NCI-H748 (cell line): Measurements from ENCODE around the gene CX3CL1.
A peak's percentile ranks its signal among the peaks of the same experiment; 100 is the strongest.
"Not testable (repeated sequence)": the region's sequence is repeated elsewhere in the genome, so short reads cannot be mapped to it uniquely, and the experiment has no call there.

Source experiments
- DNase-seq: peaks from one replicate; lab custom pipeline; 2025; ENCODE audit not compliant: unreplicated experiment; lab: John Stamatoyannopoulos, UW

Gene CX3CL1

GRCh38 chr16:57372372-57373116 lies at the start of gene CX3CL1:
TSS of gene CX3CL1 (plus strand) at chr16:57372490. CDS start at chr16:57372569, 79 bp downstream.
- DNase-seq: no peak

- no peak for DNase-seq
Measured at GRCh38 chr16:57324749-57325148, 47.5 kb upstream of the CX3CL1 start.

- no peak for DNase-seq
Measured at GRCh38 chr16:57325458-57325857, 46.8 kb upstream of the CX3CL1 start.

DNA sequence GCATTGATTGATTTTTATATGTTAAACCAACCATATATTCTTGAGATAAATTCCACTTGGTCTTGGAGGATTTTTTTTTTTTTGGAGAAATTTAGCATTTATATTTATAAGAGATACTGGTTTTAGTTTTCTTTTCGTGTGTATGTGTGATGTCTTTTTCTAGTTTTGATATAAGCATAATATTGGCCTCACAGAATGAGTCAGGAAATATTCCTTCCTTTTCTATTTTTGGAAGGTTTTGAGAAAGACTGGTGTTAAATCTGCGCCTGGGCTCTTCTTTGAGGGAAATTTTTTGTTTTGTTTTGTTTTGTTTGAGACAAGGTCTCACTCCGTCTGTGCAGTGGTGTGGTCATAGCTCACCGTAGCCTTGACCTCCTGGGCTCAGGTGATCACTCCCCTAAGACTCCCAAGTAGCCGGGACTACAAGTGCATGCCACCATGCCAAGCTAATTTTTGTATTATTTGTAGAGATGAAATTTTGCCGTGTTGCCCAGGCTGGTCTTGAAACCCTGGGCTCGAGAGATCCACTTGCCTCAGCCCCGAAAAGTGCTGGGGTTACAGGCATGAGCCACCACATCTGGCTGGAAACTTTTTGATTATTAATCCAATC lies 42.5 kb upstream of the CX3CL1 start:
- no peak for DNase-seq

GRCh38 chr16:57331355-57331754 lies 40.9 kb upstream of the CX3CL1 start:
- DNase-seq: no peak

DNA sequence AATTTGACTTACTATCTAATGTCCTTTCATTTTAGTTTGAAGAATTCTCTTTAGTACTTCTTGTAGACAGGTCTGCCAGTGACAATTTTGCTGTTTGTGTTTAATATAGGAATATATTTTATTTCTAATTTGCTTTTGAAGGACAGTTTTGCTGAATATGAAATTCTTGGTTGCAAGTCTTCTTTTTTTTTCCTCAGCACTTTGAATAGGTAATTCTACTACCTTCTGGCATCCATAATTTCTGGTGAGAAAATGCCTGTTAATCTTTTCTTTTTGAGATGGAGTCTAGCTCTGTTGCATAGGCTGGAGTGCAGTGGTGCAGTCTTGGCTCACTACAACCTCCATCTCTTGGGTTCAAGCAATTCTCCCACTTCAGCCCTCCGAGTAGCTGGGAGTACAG lies 38.9 kb upstream of the CX3CL1 start:
- DNase-seq: no peak

DNA sequence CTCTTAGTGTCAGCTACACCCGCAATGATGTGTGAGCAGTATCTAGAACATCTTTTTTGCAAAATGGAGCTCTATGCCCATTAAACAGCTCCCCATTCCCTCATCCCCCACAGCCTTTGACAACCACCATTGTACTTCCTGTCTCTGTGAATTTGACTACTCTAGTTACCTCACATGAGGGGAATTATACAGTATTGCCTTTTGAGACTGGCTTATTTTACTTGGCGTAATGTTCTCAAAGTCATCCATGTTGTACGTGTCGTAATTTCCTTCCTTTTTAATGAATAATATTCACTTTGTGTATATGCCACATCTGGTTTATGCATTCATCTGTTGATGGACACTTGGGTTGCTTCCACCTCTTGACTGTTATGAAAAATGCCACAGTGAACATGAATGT lies 36.9 kb upstream of the CX3CL1 start:
- DNase-seq: no peak

GRCh38 chr16:57341062-57341440 lies 31.2 kb upstream of the CX3CL1 start:
- no peak for DNase-seq

DNA sequence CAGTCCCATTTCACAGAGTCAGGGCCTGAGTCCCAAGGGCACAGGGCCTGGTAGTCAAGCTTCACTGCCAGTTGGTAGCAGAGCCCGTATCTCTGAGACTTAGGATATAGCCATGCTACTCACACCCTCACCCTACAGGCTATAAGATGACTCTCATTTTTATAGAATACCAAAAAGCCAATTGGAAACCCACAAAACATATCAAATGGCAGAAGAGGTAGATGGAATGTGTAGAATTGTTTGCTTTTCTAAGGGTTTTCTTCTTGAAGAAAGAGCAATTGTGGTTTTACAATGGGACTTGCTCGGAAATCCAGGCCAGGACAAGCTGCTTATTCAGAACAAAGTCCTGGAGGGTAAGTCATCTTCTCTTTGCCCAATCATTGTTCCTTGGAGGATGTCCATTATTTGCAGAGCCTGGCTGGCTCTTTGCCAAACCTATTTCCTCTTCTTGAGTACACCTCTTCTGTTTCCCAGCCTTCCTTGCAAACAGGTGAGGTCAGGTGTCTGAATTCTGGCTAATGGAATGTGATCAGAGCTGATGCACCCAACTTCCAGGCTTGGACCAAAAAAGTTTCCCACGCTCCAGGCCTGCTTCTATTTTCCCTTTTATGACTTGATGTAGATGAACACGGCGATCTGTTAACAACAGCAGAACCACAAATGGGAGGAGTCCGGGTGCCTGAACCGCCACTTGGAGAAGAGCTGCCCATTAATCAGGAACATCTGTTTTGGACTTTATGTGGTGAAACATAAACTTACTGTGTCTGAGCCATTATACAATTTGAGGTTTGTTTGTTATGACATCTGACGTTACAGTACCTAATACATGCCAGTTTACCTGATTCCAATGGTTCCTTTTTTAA lies 30.6 kb upstream of the CX3CL1 start:
- DNase-seq: peak; percentile 21

- DNase-seq: not testable (repeated sequence)
Measured at GRCh38 chr16:57342606-57343005, 29.7 kb upstream of the CX3CL1 start.

DNA sequence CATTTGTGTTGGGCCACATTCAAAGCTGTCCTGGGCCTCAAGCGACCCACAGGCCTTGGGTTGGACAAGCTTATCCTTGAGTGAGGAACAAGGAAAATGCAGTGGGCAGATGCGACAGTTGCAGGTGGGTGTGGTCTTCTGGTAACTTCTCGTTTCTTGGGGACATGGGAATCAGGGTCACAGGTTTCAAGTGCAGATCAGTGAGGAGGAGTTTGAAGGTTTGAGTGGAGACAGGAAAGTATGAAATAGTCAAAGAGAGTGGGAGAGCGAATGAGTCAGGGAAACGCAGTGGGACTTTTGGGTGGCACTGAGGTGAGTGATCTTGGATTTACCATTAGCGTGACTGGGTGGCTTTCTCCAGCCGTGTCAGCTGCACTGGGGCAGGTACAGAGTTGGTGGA lies 29.1 kb upstream of the CX3CL1 start:
- DNase-seq: no peak

GRCh38 chr16:57344094-57344493 lies 28.2 kb upstream of the CX3CL1 start:
- DNase-seq: not testable (repeated sequence)

- no peak for DNase-seq
Measured at GRCh38 chr16:57345021-57345420, 27.3 kb upstream of the CX3CL1 start.

- DNase-seq: no peak
Measured at GRCh38 chr16:57345666-57346204, 26.6 kb upstream of the CX3CL1 start.

DNA sequence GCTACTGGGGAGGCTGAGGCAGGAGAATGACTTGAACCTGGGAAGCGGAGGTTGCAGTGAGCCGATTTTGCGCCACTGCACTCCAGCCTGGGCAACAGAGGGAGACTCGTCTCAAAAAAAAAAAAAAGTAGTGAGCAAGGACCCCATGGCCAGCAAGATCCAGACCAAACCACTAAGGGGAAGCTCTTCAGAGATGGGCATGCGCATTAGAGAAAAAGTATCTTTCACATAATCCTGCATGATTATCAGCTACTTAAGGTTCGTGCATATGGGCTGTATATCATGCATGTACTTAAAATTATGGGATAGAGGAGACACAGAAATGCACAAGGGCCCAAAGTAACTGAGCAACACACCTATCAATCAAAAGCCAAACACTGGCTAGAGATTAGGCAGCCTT lies 24.4 kb upstream of the CX3CL1 start:
- no peak for DNase-seq

DNA sequence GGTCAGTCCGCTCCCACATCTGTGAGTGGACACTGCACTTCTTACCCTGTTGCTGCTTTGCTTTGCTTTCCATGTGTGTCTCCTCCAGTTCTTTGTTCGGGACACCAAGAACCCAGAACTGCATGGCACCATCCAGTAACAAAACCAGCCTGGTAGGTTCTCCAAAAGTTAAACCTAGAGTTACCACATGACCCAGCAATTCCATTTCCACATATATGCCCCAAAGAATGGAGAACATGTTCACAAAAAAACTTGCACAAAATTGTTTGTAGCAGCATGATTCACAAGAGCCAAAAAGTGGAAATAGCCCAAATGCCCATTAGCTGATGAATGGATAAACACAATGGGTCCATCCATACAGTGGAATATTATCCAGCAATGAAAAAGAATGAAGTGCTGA lies 24.0 kb upstream of the CX3CL1 start:
- no peak for DNase-seq

DNA sequence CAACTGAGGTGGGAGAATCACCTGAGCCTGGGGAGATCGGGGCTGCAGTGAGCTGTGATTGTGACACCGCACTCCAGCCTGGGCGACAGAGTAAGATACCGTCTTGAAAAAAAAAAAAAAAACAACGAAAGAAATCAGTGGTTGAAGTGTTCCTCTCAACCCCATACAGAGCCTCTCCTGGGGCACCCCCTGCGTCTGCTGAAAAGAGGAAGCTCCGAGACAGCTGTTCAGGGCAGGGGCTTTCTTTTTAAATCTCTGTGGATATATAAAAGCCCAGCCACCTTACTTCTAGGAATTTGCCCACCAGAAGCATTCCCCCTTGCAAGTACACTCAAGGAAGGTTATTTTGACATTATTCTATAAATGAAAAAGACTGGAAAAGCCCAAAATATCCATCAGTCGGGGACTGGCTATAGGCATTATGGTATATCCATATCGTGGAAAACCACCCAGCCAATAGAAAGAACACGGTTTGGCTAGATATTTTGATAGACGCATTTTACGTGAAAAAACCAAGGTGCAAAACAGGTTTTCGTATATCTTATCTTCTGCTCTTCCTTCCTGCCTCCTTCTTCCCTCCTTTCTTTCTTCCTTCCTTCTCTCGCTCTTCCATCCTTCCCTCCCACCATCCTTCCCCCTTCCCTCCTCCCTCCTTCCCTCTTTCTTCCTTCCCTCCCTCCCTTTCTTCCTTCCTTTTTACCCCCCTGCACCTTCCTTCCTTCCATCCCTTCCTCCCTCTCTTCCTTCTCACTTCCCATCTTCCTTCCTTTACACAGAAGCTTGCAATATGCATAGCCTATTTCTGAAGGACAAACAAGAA lies 22.9 kb upstream of the CX3CL1 start:
- no peak for DNase-seq

DNA sequence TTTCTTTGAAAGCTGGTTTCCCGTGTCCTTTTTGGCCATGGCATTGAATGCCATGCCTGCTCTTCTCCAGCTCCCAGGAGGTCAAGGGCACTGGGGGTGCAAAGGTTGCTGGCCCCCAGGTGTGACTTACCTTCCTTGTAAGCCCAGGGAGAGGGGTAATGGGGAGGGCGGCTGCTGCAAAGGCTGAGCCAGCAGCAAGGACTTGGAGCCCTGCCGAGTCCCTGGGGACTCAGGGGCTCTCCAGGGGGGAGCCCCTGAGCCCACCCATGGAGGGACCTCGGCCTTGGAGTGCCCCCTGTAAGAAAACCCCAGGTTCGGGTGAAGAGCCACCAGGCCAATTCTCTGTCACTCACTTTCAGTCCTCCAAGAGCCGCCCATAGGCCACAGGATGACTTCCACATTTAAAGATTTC lies 19.6 kb upstream of the CX3CL1 start:
- DNase-seq: no peak

DNA sequence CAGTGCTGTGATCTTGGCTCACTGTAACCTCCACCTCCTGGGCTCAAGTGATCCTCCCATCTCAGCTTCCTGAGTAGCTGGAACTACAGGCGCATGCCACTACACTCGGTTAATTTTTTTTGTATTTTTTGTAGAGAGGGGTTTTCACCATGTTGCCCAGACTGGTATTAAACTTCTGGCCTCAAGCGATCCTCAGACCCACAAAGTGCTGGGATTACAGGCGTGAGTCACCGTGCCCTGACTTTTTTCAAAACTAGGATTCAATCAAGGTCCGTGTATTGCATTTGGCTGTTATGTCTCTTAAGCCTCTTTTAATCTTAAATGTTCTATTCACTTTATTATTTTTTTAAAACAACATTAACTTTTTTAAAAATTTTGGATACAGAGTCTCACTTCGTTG lies 18.0 kb upstream of the CX3CL1 start:
- DNase-seq: no peak

GRCh38 chr16:57355898-57356414 lies 16.3 kb upstream of the CX3CL1 start:
- DNase-seq: no peak

DNA sequence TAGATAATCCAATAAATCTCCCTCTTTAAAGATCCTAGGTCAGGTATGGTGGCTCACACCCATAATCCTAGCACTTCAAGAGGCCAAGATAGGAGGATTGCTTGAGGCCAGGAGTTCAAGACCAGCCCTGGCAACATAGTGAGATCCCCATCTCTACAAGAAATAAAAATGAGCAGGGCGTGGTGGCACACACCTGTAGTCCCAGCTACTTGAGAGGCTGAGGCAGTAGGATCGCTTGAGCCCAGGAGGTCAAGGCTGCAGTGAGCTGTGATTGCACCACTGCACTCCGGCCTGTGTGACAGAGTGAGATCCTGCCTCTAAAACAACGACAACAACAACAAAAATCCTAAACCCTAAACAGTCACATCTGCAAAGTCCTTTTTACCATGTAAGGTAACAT lies 15.7 kb upstream of the CX3CL1 start:
- no peak for DNase-seq
